ENCODE results near the gene UBN2. TPM values are rescaled to one million over a fixed set of nuclear protein-coding genes. Genes with fewer than 3 reads are reported as not detected.

UBN2 gene
- total RNA-seq, 2 donors from 2014 or later: 13.4 to 18.8 TPM

GRCh38 chr7:139241258-139241657 lies 10.2 kb downstream of the UBN2 start:
- DNase-seq (ENCODE audit: low spot score) (no peak), ATAC-seq (ENCODE audit: insufficient number of reproducible peaks, low FRiP score, low read depth) (no peak)
- Histone ChIP-seq H3K4me3 (no peak overlapping the region), H3K4me1 (ENCODE audit: control insufficient read depth in 1 of 2, low read depth in 2 of 2) (peaks cover 0 to 8% of the 10 kb centered on the region in 2 donors), H3K27ac (no peak overlapping the region), H3K36me3 (peaks cover 33% of the 10 kb centered on the region), H3K9me3 (no peaks in the 10 kb centered on the region), H3K27me3 (replicated peaks; ENCODE audit: insufficient read depth) (no peaks in the 10 kb centered on the region)
- no peak for TF ChIP-seq CTCF (IDR thresholded peaks at IDR 0.05)

- Histone ChIP-seq H3K9me3 (no peaks in the 10 kb centered on the region), H3K4me1 (ENCODE audit: control insufficient read depth in 1 of 2, low read depth in 2 of 2) (peaks cover 0 to 8% of the 10 kb centered on the region in 2 donors), H3K4me3 (no peak overlapping the region), H3K27ac (no peak overlapping the region), H3K27me3 (replicated peaks; ENCODE audit: insufficient read depth) (no peaks in the 10 kb centered on the region), H3K36me3 (peaks cover 40% of the 10 kb centered on the region)
- TF ChIP-seq CTCF (IDR thresholded peaks at IDR 0.05): no peak
- DNase-seq (ENCODE audit: low spot score) (no peak), ATAC-seq (ENCODE audit: insufficient number of reproducible peaks, low FRiP score, low read depth) (no peak)
Observed at GRCh38 chr7:139242741-139243281, 11.8 kb downstream of the UBN2 start.

GRCh38 chr7:139245401-139245800 lies 14.4 kb downstream of the UBN2 start:
- Histone ChIP-seq H3K4me3 (no peak overlapping the region), H3K4me1 (ENCODE audit: control insufficient read depth in 1 of 2, low read depth in 2 of 2) (peaks cover 0 to 8% of the 10 kb centered on the region in 2 donors), H3K9me3 (no peaks in the 10 kb centered on the region), H3K36me3 (peaks cover 44% of the 10 kb centered on the region), H3K27ac (no peak overlapping the region), H3K27me3 (replicated peaks; ENCODE audit: insufficient read depth) (no peaks in the 10 kb centered on the region)
- no peak for TF ChIP-seq CTCF (IDR thresholded peaks at IDR 0.05)
- ATAC-seq (ENCODE audit: insufficient number of reproducible peaks, low FRiP score, low read depth): no peak
- DNase-seq (ENCODE audit: low spot score): no peak

GRCh38 chr7:139246494-139246893 lies 15.5 kb downstream of the UBN2 start:
- no peak overlapping the region for H3K4me3 ChIP-seq
- DNase-seq (ENCODE audit: low spot score) (no peak), ATAC-seq (ENCODE audit: insufficient number of reproducible peaks, low FRiP score, low read depth) (no peak)
- H3K27me3 ChIP-seq (replicated peaks; ENCODE audit: insufficient read depth): no peaks in the 10 kb centered on the region
- no peak for TF ChIP-seq CTCF (IDR thresholded peaks at IDR 0.05)
- H3K27ac ChIP-seq: no peak overlapping the region
- peaks cover 42% of the 10 kb centered on the region for H3K36me3 ChIP-seq
- H3K9me3 ChIP-seq: no peaks in the 10 kb centered on the region
- peaks cover 0 to 8% of the 10 kb centered on the region in 2 donors for H3K4me1 ChIP-seq (ENCODE audit: control insufficient read depth in 1 of 2, low read depth in 2 of 2)

- DNase-seq (ENCODE audit: low spot score) (no peak), ATAC-seq (ENCODE audit: insufficient number of reproducible peaks, low FRiP score, low read depth) (no peak)
- no peak for TF ChIP-seq CTCF (IDR thresholded peaks at IDR 0.05)
- Histone ChIP-seq H3K36me3 (peaks cover 38% of the 10 kb centered on the region), H3K4me3 (no peak overlapping the region), H3K4me1 (ENCODE audit: control insufficient read depth in 1 of 2, low read depth in 2 of 2) (peaks cover under 1 to 9% of the 10 kb centered on the region in 2 donors), H3K9me3 (no peaks in the 10 kb centered on the region), H3K27ac (no peak overlapping the region), H3K27me3 (replicated peaks; ENCODE audit: insufficient read depth) (no peaks in the 10 kb centered on the region)
Observed at GRCh38 chr7:139246905-139247304, 15.9 kb downstream of the UBN2 start.

Data from thoracic aorta (tissue), 2 donors.